Esophagus muscularis mucosa (tissue), 3 donors: ENCODE measurements around the gene HDAC4.

ENCODE experiments used
- CTCF ChIP-seq, 3 experiments: fragments of 200-600 bp in 2 of 3; fragments of 450-650 bp in 1 of 3; sonication (generic) in 2 of 3; IDR thresholded peaks; one replicate each; pipeline ENCODE4 v1.5.1; 2017 to 2019; ENCODE audit warnings: antibody characterized with exemption in 3 of 3, mild to moderate bottlenecking in 2 of 3, moderate library complexity in 1 of 3
- EP300 ChIP-seq: sonication (generic); formaldehyde crosslinking; IDR thresholded peaks from one replicate; pipeline ENCODE4 v1.6.1; 2017; ENCODE audit warnings: antibody characterized with exemption

GRCh38 chr2:239312081-239312511 is 88.7 kb downstream of the HDAC4 start:
- no peak for TF ChIP-seq EP300
- no peak for TF ChIP-seq CTCF (IDR thresholded peaks at IDR 0.05)
